Immature natural killer cell (primary cell): Measurements from ENCODE around the gene KIAA0513. TPM values are rescaled to one million over a fixed set of nuclear protein-coding genes. Genes with fewer than 3 reads are reported as not detected.
A peak's percentile ranks its signal among the peaks of the same experiment; 100 is the strongest.

Source experiments
- DNase-seq, 3 donors: peaks; one replicate each; pipeline ENCODE4 v3.0.0; 2022; ENCODE audit warnings: mixed read lengths in 1 of 3
- H3K27ac Mint-ChIP-seq, 6 donors: one replicate each; pipeline ENCODE4 v1.8.0; 2020; ENCODE audit warnings: mixed read lengths in 6 of 6, mild to moderate bottlenecking in 5 of 6, inconsistent platforms in 4 of 6, moderate library complexity in 3 of 6
- H3K27me3 Mint-ChIP-seq, 3 donors: one replicate each; pipeline ENCODE4 v1.8.0; 2020 to 2021; ENCODE audit warnings: low read depth in 3 of 3, mild to moderate bottlenecking in 3 of 3, mixed read lengths in 3 of 3, moderate library complexity in 3 of 3, inconsistent platforms in 1 of 3
- H3K36me3 Mint-ChIP-seq, 3 donors: one replicate each; pipeline ENCODE4 v1.8.0; 2020; ENCODE audit warnings: mixed read lengths in 3 of 3, inconsistent platforms in 2 of 3, mild to moderate bottlenecking in 2 of 3
- H3K4me1 Mint-ChIP-seq, 2 donors: one replicate each; pipeline ENCODE4 v1.8.0; 2020; ENCODE audit warnings: inconsistent platforms in 2 of 2, mild to moderate bottlenecking in 2 of 2, mixed read lengths in 2 of 2, moderate library complexity in 1 of 2
- H3K4me3 Mint-ChIP-seq, 5 donors: one replicate each; pipeline ENCODE4 v1.8.0; 2020; ENCODE audit warnings: mild to moderate bottlenecking in 5 of 5, mixed read lengths in 5 of 5, inconsistent platforms in 3 of 5, moderate library complexity in 3 of 5
- H3K9me3 Mint-ChIP-seq, 6 donors: one replicate each; pipeline ENCODE4 v1.8.0; 2020; ENCODE audit warnings: mild to moderate bottlenecking in 6 of 6, mixed read lengths in 6 of 6, inconsistent platforms in 4 of 6, moderate library complexity in 3 of 6
- polyA plus RNA-seq, 3 donors: library from polyadenylated mRNA; unstranded; fragments of 300-500 nt; fragmentation: Illumina TruSeq; gene quantifications; one replicate each; pipeline ENCODE4 v1.2.3, GENCODE V29; 2021

KIAA0513 gene, protein sequence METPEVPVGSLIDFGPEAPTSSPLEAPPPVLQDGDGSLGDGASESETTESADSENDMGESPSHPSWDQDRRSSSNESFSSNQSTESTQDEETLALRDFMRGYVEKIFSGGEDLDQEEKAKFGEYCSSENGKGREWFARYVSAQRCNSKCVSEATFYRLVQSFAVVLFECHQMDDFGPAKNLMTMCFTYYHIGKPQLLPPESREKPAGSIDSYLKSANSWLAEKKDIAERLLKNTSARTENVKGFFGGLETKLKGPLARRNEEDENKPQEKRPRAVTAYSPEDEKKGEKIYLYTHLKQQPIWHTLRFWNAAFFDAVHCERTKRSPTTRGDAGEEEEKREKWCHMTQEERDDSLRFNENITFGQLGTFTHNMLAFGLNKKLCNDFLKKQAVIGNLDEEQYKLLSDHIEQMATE
- polyA plus RNA-seq, result 1 to 10 TPM in 2 of 3 donors, under 1 TPM in 1; 0.11 to 8.7 (median 4.4) TPM

DNA sequence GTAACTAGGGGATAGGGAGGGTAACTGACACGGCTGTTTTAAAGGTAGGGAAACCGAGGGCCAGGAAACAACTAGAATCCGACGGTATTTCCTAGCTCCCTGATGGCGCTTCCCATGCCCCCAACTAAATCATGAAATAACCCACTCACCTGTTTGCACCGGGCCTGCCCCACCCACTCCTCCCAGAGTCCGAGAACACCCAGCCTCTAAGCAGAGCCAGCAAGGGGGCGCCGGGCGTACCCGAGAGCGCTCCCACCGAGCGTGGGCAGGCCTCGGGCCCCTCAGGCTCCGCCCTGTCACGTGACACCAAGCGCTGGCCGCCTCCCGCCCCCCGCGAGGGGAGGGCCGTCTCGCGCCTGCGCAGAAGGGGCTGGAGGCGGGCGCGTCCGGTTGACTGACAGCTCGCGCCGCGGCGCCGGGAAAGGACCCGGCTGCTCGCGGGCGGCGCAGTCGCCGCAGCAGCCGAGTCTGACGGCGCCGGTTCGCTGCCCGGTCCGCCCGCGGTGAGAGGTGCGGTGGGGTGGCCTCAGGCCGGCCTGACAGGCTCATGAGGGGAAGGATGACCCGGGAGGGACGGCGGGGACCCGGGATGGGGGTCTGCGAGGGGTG is at the start of gene KIAA0513:
Gene KIAA0513, plus strand, starts transcription at position 447 of the 609 bp plus-strand sequence. CDS start 39,277 bp downstream, outside the sequence.
- peaks cover 0 to 4% (median 0%) of the 10 kb centered on the region in 3 donors for H3K36me3 Mint-ChIP-seq
- peaks cover 6 to 16% (median 10%) of the 10 kb centered on the region in 3 donors for H3K27me3 Mint-ChIP-seq
- DNase-seq, result peak; percentile 97
- no peaks in the 10 kb centered on the region for H3K9me3 Mint-ChIP-seq
- H3K4me1 Mint-ChIP-seq, result peaks cover 35 to 36% of the 10 kb centered on the region in 2 donors
- H3K4me3 Mint-ChIP-seq, result peak within 1 kb of the TSS; percentile 89 to 94 (median 91)
- peak within 1 kb of the TSS; percentile 79 to 95 (median 92) for H3K27ac Mint-ChIP-seq

- peaks cover 0 to 6% (median 3%) of the 10 kb centered on the region in 3 donors for H3K27me3 Mint-ChIP-seq
- H3K9me3 Mint-ChIP-seq, result no peaks in the 10 kb centered on the region
- no peak overlapping the region for H3K4me3 Mint-ChIP-seq
- H3K27ac Mint-ChIP-seq, result peak overlapping the region in 1 of 6 donors; percentile 10
- H3K4me1 Mint-ChIP-seq, result peaks cover 3 to 13% of the 10 kb centered on the region in 2 donors
- DNase-seq, result no peak
- H3K36me3 Mint-ChIP-seq, result peaks cover 15 to 48% (median 26%) of the 10 kb centered on the region in 3 donors
Measured at GRCh38 chr16:84979516-84979915, 48.1 kb upstream of the KIAA0513 start.

GRCh38 chr16:84982434-84982833 is 45.2 kb upstream of the KIAA0513 start:
- peaks cover 14 to 41% (median 14%) of the 10 kb centered on the region in 3 donors for H3K36me3 Mint-ChIP-seq
- peaks cover 0 to 3% (median 2%) of the 10 kb centered on the region in 3 donors for H3K27me3 Mint-ChIP-seq
- peak in 2 of 3 donors; percentile 11 to 18 for DNase-seq
- peak overlapping the region in 3 of 6 donors; percentile 42 to 88 (median 73) for H3K27ac Mint-ChIP-seq
- H3K4me3 Mint-ChIP-seq, result no peak overlapping the region
- H3K9me3 Mint-ChIP-seq, result no peaks in the 10 kb centered on the region
- peaks cover 7 to 23% of the 10 kb centered on the region in 2 donors for H3K4me1 Mint-ChIP-seq

GRCh38 chr16:84985079-84986065 is 42.2 kb upstream of the KIAA0513 start:
- Mint-ChIP-seq H3K27ac (peak overlapping the region in 1 of 6 donors; percentile 35), H3K9me3 (no peaks in the 10 kb centered on the region), H3K4me1 (peaks cover 9 to 25% of the 10 kb centered on the region in 2 donors), H3K4me3 (no peak overlapping the region), H3K36me3 (peaks cover 17 to 47% (median 20%) of the 10 kb centered on the region in 3 donors), H3K27me3 (peaks cover 0 to 6% (median 2%) of the 10 kb centered on the region in 3 donors)
- no peak for DNase-seq

GRCh38 chr16:84986102-84986501 is 41.5 kb upstream of the KIAA0513 start:
- DNase-seq, result no peak
- peaks cover 15 to 44% (median 17%) of the 10 kb centered on the region in 3 donors for H3K36me3 Mint-ChIP-seq
- H3K4me3 Mint-ChIP-seq, result no peak overlapping the region
- peaks cover 9 to 26% of the 10 kb centered on the region in 2 donors for H3K4me1 Mint-ChIP-seq
- peaks cover 0 to 6% (median 2%) of the 10 kb centered on the region in 3 donors for H3K27me3 Mint-ChIP-seq
- no peaks in the 10 kb centered on the region for H3K9me3 Mint-ChIP-seq
- peak overlapping the region in 1 of 6 donors; percentile 35 for H3K27ac Mint-ChIP-seq

DNA sequence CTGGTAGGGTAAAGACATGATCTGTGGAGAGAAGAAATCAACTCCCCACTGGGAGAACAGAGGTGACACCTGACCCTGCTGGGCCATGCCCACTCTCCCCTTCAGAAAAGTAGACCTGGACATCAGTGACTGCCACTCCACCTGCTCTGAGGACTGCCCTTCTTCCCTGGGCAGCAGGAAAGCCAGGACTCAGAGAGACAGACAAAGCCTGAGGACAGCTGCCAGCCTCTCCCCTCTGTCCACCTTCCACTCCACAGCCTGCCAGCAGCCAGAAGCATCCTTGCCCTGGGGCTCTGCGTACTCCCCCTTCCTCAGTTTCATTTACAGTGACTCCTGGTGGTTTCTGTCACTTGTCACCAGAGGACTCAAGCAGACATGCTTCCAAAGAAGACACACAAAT is 40.7 kb upstream of the KIAA0513 start:
- H3K36me3 Mint-ChIP-seq, result peaks cover 15 to 41% (median 17%) of the 10 kb centered on the region in 3 donors
- H3K9me3 Mint-ChIP-seq, result no peaks in the 10 kb centered on the region
- H3K27ac Mint-ChIP-seq, result peak overlapping the region in 1 of 6 donors; percentile 51
- peaks cover 9 to 26% of the 10 kb centered on the region in 2 donors for H3K4me1 Mint-ChIP-seq
- no peak for DNase-seq
- no peak overlapping the region for H3K4me3 Mint-ChIP-seq
- H3K27me3 Mint-ChIP-seq, result peaks cover 0 to 6% (median under 1%) of the 10 kb centered on the region in 3 donors

DNA sequence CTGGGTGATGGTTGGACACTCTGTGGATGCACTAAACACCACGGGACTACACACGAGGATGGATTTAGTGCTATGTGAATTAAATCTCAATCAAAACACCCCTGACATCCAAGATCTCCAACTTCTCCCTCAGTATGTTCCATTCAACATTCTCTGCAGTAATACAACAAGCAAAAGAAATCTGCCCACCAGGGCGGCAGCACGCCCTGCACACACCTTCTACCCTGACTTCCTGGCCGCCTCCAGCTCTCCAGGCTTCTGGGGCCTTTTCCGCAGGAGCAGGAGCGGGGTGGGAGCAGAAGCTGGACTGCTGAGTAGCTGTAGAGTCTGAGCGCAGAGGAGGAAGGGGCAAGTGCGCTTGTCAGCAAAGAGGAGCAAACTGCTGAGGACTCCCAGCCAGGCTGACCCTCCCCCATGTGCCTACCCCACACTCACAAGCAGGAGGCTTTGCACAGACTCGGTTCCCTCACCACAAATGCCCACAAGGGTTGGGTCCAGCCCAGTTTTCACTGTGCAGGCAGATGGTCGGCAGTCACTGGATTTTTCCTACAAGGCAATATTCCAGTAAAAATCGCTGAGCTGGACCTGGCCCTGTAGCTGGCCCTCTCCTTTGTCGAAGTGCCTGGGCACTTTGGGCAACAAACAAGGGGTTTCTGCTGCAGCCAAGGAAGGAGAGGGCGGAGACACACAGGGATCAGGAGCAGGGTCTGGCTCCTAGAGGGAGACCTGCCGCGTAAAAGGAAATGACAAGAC is 39.1 kb upstream of the KIAA0513 start:
- Mint-ChIP-seq H3K36me3 (peaks cover 15 to 37% (median 17%) of the 10 kb centered on the region in 3 donors), H3K27me3 (peaks cover 0 to 6% (median 0%) of the 10 kb centered on the region in 3 donors), H3K4me3 (no peak overlapping the region), H3K27ac (no peak overlapping the region), H3K4me1 (peaks cover 6 to 19% of the 10 kb centered on the region in 2 donors), H3K9me3 (no peaks in the 10 kb centered on the region)
- no peak for DNase-seq

DNA sequence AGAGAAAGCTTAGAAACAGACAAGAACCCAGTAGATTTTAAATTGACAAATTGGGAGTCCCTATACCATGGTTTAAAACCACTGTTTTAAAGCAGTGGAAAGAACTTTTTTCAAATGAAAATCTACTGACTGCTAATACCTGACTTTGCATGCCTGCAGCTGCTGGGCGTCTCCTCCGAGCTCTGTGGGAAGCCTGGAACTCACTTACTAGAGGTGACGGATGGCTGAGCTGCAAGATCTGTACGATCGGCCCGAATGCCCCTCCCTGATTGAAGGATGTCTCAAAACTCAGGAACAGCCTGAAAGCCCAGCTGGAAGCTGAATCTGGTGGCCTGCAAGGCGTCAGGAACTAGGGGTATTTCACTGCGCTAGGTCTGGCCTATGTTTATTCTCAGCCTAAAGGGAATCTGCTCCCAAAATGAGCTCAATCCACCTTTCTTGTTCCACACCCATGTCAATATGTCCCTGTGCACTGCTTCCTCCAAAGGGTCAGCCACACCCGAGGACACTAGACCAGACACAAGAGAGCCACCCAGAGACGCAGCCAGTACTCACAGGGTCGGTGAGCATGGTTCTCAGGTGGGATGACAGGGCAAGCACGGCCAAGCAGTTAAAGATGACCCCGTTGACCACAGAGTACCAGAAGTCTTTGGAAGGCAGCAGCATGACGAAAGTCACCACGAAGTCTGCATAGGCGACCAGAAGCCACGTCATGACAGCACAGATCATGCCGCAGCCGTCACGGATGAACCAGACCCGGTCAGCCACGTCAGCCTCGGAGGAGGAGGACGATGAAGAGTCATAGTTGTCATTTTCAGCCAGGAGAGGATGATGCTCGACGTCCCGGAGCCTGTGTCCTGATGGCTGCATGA is 37.6 kb upstream of the KIAA0513 start:
- Mint-ChIP-seq H3K36me3 (peaks cover 17 to 43% (median 18%) of the 10 kb centered on the region in 3 donors), H3K27ac (no peak overlapping the region), H3K4me1 (peaks cover 8 to 33% of the 10 kb centered on the region in 2 donors), H3K27me3 (peaks cover 0 to 3% (median 0%) of the 10 kb centered on the region in 3 donors), H3K9me3 (no peaks in the 10 kb centered on the region), H3K4me3 (no peak overlapping the region)
- DNase-seq, result no peak

DNA sequence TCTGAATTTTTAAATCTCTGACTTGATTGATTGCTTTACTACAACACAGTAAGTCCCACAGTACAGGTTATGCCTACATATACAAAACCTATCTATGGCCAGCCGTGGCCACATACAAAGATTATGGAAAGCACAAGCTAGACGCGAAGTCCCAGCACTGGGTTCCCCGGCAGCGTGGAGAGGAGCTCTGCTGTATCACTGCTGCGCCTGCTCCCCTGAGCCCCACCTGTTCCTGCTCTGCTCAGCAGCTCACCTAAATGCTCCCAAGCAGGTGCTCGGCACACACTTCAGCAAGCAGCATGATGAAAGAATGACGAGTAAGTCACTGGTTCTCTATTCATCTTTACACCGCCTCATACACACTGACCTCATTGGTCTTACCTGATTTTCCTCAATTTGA is 36.8 kb upstream of the KIAA0513 start:
- Mint-ChIP-seq H3K4me1 (peaks cover 11 to 40% of the 10 kb centered on the region in 2 donors), H3K27ac (peak overlapping the region in 1 of 6 donors; percentile 62), H3K27me3 (peaks cover 0 to 3% (median 0%) of the 10 kb centered on the region in 3 donors), H3K9me3 (no peaks in the 10 kb centered on the region), H3K36me3 (peaks cover 16 to 50% (median 21%) of the 10 kb centered on the region in 3 donors), H3K4me3 (no peak overlapping the region)
- DNase-seq, result no peak

DNA sequence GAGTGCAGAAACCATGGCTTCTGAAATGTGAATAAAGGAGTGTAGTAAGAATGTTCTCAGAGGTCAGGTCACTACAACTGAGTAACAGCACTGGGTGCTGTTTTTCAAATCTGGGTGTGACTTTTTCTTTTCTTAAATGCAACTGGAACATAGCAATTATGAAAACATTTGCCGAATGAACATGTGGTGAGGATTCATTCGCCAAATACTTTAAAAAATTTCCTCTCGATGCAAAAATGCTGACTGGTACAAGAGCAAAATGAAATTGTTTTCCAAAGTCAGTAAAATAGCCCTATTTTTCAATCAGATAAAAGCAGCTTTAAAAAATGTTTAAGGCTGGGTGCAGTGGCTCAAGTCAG is 34.9 kb upstream of the KIAA0513 start:
- no peak for DNase-seq
- Mint-ChIP-seq H3K4me1 (peaks cover 10 to 36% of the 10 kb centered on the region in 2 donors), H3K27ac (no peak overlapping the region), H3K27me3 (peaks cover 0 to 5% (median 0%) of the 10 kb centered on the region in 3 donors), H3K36me3 (peaks cover 4 to 35% (median 14%) of the 10 kb centered on the region in 3 donors), H3K9me3 (no peaks in the 10 kb centered on the region), H3K4me3 (no peak overlapping the region)

GRCh38 chr16:84993926-84994325 is 33.7 kb upstream of the KIAA0513 start:
- no peak for DNase-seq
- Mint-ChIP-seq H3K36me3 (peaks cover 2 to 28% (median 14%) of the 10 kb centered on the region in 3 donors), H3K27me3 (peaks cover 0 to 5% (median 0%) of the 10 kb centered on the region in 3 donors), H3K9me3 (no peaks in the 10 kb centered on the region), H3K4me3 (no peak overlapping the region), H3K4me1 (peaks cover 15 to 42% of the 10 kb centered on the region in 2 donors), H3K27ac (peak overlapping the region in 2 of 6 donors; percentile 37 to 77)

DNA sequence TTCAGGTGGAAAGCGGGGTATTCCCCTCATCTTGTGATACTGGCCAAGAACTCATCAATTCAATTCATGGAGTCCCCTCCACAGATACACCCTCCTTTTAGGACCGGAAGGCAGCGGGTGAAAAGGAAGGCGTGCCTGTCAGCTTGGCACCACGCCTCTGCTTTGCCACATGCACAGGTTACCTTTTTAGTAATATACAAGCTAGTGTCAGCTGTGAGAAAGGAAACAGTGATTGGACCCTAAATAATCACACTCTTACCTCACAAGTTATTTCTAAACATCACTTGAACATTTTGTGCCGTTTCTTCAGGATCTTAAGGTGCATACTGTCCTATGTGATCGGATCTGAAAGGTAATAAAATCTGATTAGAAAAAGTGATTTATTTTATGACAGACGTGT is 31.9 kb upstream of the KIAA0513 start:
- peak overlapping the region in 1 of 6 donors; percentile 26 for H3K27ac Mint-ChIP-seq

More for the DNA sequence above, 31.9 kb upstream of the KIAA0513 start:
- Mint-ChIP-seq H3K4me1 (peaks cover 22 to 48% of the 10 kb centered on the region in 2 donors), H3K36me3 (peaks cover 1 to 16% (median 6%) of the 10 kb centered on the region in 3 donors), H3K9me3 (no peaks in the 10 kb centered on the region), H3K4me3 (no peak overlapping the region), H3K27me3 (peaks cover 0 to 1% (median 0%) of the 10 kb centered on the region in 3 donors)
- DNase-seq, result no peak
